Suprapubic skin (tissue), 4 donors: ENCODE measurements around the gene VEGFA. TPM values are rescaled to one million over a fixed set of nuclear protein-coding genes. Genes with fewer than 3 reads are reported as not detected.

ENCODE experiments used
- DNase-seq, 2 donors: peaks; one replicate each; pipeline ENCODE4 v3.0.0-alpha.2; 2019; ENCODE audit warnings: low spot score in 2 of 2
- H3K27ac ChIP-seq: fragments of 200-600 bp; sonication (generic); one replicate; pipeline ENCODE4 v1.5.1; 2019
- H3K27me3 ChIP-seq: fragments of 200-600 bp; sonication (generic); one replicate; pipeline ENCODE4 v1.5.1; 2019
- H3K36me3 ChIP-seq: fragments of 200-600 bp; sonication (generic); one replicate; pipeline ENCODE4 v1.5.1; 2019
- H3K4me1 ChIP-seq: fragments of 200-600 bp; sonication (generic); one replicate; pipeline ENCODE4 v1.5.1; 2019
- H3K4me3 ChIP-seq: fragments of 200-600 bp; sonication (generic); one replicate; pipeline ENCODE4 v1.5.1; 2019; ENCODE audit warnings: mild to moderate bottlenecking
- H3K9me3 ChIP-seq: fragments of 200-600 bp; sonication (generic); one replicate; pipeline ENCODE4 v1.5.1; 2019
- CTCF ChIP-seq, 2 donors: fragments of 200-600 bp in 1 of 2; fragments of 450-650 bp in 1 of 2; sonication (generic) in 1 of 2; IDR thresholded peaks; one replicate each; pipeline ENCODE4 v1.5.1; 2016 to 2019; ENCODE audit warnings: antibody characterized with exemption in 2 of 2, mild to moderate bottlenecking in 1 of 2, moderate library complexity in 1 of 2
- EP300 ChIP-seq: sonication (generic); formaldehyde crosslinking; IDR thresholded peaks from one replicate; pipeline ENCODE4 v1.6.1; 2017; ENCODE audit warnings: antibody characterized with exemption
- POLR2A ChIP-seq, 2 donors: fragments of 450-650 bp; IDR thresholded peaks; one replicate each; pipeline ENCODE4 v1.6.1; 2017; ENCODE audit warnings: antibody characterized with exemption in 2 of 2, mild to moderate bottlenecking in 2 of 2, moderate library complexity in 2 of 2
- POLR2AphosphoS5 ChIP-seq, 3 donors: sonication (generic); formaldehyde crosslinking; IDR thresholded peaks; one replicate each; pipeline ENCODE4 v1.6.1; 2017; ENCODE audit warnings: antibody characterized with exemption in 3 of 3
- WGBS: methylation state at CpG from one replicate; pipeline ENCODE4 v1.1.5; 2018; 5-methylcytosine and 5-hydroxymethylcytosine counted together
- total RNA-seq, 4 donors: library from RNA; depleted of rRNA; stranded (reverse); fragments of >200 nt; gene quantifications; one replicate each; pipeline ENCODE4 v1.1.0, GENCODE V29; 2016

Gene VEGFA
- total RNA-seq, 4 donors from 2014 or later: 25.4 to 147 (median 43.6) TPM

DNA sequence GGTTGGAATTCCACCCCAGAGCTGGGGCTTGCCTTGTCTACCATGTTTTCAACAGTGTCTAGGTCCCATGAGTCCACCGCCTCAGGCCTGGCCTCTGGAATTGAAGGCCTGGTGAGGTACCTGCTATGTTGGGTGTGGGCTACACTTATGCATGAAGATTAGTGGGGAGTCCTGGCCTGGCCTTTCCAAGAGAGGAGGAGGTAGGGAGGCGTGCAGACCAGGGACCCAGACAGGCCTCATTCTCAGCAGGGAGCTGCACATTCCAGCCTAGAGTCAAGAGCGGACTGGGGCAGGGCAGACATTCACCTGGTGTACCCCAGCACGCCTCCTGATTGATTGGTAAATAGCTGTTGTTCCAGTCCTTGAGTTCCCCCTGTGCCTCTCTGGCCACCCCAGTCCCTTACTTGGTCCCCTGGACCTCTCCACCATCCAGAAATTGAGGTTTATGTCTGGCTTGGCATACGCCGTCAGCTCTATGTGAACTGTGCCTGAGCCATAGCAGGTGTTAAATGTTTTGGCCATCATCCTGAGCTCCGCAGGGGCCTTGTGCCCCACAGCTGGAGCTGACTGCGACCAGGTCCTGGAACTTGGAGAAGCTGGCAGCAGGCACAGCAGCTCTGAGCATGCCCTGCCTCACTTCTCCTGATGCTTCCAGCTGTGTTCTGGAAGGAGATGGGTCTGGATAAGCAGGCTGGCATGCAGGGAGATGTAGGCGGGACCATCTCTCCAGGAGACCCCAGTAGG lies 8.2 kb upstream of the VEGFA start:
- no peak for DNase-seq
- Histone ChIP-seq H3K4me1 (no peaks in the 10 kb centered on the region), H3K27me3 (no peaks in the 10 kb centered on the region), H3K36me3 (no peaks in the 10 kb centered on the region), H3K9me3 (no peaks in the 10 kb centered on the region), H3K27ac (no peak overlapping the region), H3K4me3 (no peak overlapping the region)
- 89% methylated on average over 8 of the region's 9 CpGs for WGBS
- no peak for TF ChIP-seq POLR2A (IDR thresholded peaks at IDR 0.05)
- no peak for TF ChIP-seq EP300
- no peak for TF ChIP-seq POLR2AphosphoS5 (IDR thresholded peaks at IDR 0.05)
- no peak for TF ChIP-seq CTCF (IDR thresholded peaks at IDR 0.05)

DNA sequence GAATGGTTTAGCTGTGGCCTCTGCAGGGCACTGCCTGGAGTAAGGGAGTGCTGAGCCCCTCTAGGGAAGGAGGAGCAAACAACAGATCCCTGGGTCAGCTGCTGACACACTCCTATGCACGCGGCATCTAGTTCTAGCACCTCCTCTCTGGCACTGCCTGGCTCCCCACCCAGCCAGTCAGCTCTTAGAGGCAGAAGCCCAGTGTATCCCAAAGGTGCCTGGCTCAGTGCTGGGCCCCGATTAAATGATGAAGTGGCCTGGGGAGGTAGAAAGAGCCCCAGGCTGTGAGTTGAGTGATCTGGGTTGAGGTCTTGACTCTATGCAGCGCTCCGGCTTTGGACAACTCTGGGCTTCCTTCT lies 7.6 kb upstream of the VEGFA start:
- no peak overlapping the region for H3K27ac ChIP-seq
- H3K4me1 ChIP-seq: no peaks in the 10 kb centered on the region
- TF ChIP-seq CTCF (IDR thresholded peaks at IDR 0.05) (no peak), POLR2AphosphoS5 (IDR thresholded peaks at IDR 0.05) (no peak), EP300 (no peak), POLR2A (IDR thresholded peaks at IDR 0.05) (no peak)
- no peaks in the 10 kb centered on the region for H3K9me3 ChIP-seq
- DNase-seq: no peak
- WGBS: 100% methylated on average over 2 of the region's 5 CpGs
- H3K36me3 ChIP-seq: no peaks in the 10 kb centered on the region
- no peaks in the 10 kb centered on the region for H3K27me3 ChIP-seq
- no peak overlapping the region for H3K4me3 ChIP-seq

- Histone ChIP-seq H3K27me3 (no peaks in the 10 kb centered on the region), H3K4me3 (no peak overlapping the region), H3K4me1 (no peaks in the 10 kb centered on the region), H3K36me3 (no peaks in the 10 kb centered on the region), H3K27ac (no peak overlapping the region), H3K9me3 (no peaks in the 10 kb centered on the region)
- DNase-seq: no peak
- TF ChIP-seq CTCF (IDR thresholded peaks at IDR 0.05) (no peak), POLR2A (IDR thresholded peaks at IDR 0.05) (no peak), EP300 (no peak), POLR2AphosphoS5 (IDR thresholded peaks at IDR 0.05) (no peak)
- 59% methylated on average over 6 of the region's 6 CpGs for WGBS
Measured at GRCh38 chr6:43762966-43763695, 6.9 kb upstream of the VEGFA start.

DNA sequence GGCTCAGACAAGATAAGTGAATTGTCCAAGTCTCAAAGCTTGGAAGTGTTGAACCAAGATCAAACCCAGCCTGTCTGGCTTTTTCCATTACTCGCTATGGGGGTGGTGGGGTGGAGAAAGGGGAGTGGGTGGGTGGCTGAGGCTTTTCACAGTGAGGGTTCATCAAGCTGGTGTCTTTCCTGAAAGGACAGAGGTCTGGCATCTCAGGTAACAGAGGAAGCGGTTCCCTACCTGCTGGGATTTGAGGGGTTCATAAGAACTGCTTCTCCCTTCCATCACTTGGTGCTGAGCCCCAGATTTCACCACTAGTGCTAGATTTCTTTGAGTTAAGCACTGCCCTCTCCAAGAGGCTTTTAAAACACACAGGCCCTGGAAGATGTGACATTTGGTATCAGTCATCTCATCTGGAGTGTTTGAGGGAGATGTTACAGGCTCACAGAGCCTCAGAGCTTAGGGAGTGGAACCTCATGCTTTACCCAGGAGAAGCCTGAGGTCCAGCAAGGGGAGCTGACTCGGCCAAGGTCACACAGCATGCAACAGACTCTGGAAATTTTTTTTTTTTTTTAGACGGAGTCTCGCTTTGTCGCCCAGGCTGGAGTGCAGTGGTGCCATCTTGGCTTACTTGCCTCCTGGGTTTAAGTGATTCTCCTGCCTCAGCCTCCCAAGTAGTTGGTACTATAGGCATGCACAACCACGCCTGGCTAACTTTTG lies 6.0 kb upstream of the VEGFA start:
- H3K4me1 ChIP-seq: peaks cover 3% of the 10 kb centered on the region
- TF ChIP-seq POLR2A (IDR thresholded peaks at IDR 0.05): no peak
- TF ChIP-seq CTCF (IDR thresholded peaks at IDR 0.05): no peak
- no peak for TF ChIP-seq EP300
- TF ChIP-seq POLR2AphosphoS5 (IDR thresholded peaks at IDR 0.05): no peak
- no peak overlapping the region for H3K27ac ChIP-seq
- WGBS: 92% methylated on average over 7 of the region's 7 CpGs
- no peak for DNase-seq
- H3K36me3 ChIP-seq: no peaks in the 10 kb centered on the region
- H3K9me3 ChIP-seq: no peaks in the 10 kb centered on the region
- no peaks in the 10 kb centered on the region for H3K27me3 ChIP-seq
- H3K4me3 ChIP-seq: no peak overlapping the region

- Histone ChIP-seq H3K27me3 (no peaks in the 10 kb centered on the region), H3K9me3 (no peaks in the 10 kb centered on the region), H3K4me3 (no peak overlapping the region), H3K27ac (no peak overlapping the region), H3K36me3 (no peaks in the 10 kb centered on the region), H3K4me1 (peaks cover 11% of the 10 kb centered on the region)
- TF ChIP-seq POLR2A (IDR thresholded peaks at IDR 0.05) (no peak), CTCF (IDR thresholded peaks at IDR 0.05) (no peak), EP300 (no peak), POLR2AphosphoS5 (IDR thresholded peaks at IDR 0.05) (no peak)
- WGBS: 92% methylated on average over 3 of the region's 5 CpGs
- no peak for DNase-seq
Measured at GRCh38 chr6:43764772-43765171, 5.2 kb upstream of the VEGFA start.
